Neural cell (in vitro differentiated cells): ENCODE data around the gene PPFIBP1. TPM values are rescaled to one million over a fixed set of nuclear protein-coding genes. Genes with fewer than 3 reads are reported as not detected.
"Not testable (repeated sequence)": the region's sequence is repeated elsewhere in the genome, so short reads cannot be mapped to it uniquely, and the experiment has no call there.

ENCODE experiments used
- H2AFZ ChIP-seq: fragments of 200-600, 300-800 bp; sonication (generic), shearing (Covaris generic); 2 replicates; pipeline ENCODE4 v1.6.0; 2014; ENCODE audit warnings: low read depth, mild to moderate bottlenecking, antibody characterized with exemption, low read length, moderate library complexity
- H3F3A ChIP-seq: fragments of 200-600 bp; shearing (Covaris generic); 2 replicates; pipeline ENCODE4 v1.6.1; 2016; ENCODE audit warnings: mild to moderate bottlenecking, moderate library complexity, mixed read lengths, antibody characterized with exemption, low read length; ENCODE audit not compliant: insufficient read depth, poor library complexity, severe bottlenecking
- H3K27ac ChIP-seq: fragments of 200-600, 300-800 bp; sonication (generic), shearing (Covaris generic); 2 replicates; pipeline ENCODE4 v1.5.1; 2014; ENCODE audit warnings: mild to moderate bottlenecking, low read length, moderate library complexity
- H3K27me3 ChIP-seq: fragments of 300-800, 200-600 bp; sonication (generic), shearing (Covaris generic); 2 replicates; pipeline ENCODE4 v1.6.0; 2014; ENCODE audit warnings: mild to moderate bottlenecking, low read depth, low read length, moderate library complexity; ENCODE audit not compliant: insufficient read depth
- H3K36me3 ChIP-seq: fragments of 300-800, 200-600 bp; sonication (generic), shearing (Covaris generic); 2 replicates; pipeline ENCODE4 v1.5.1; 2014; ENCODE audit warnings: mild to moderate bottlenecking, antibody characterized with exemption, low read length, moderate library complexity; ENCODE audit not compliant: insufficient read depth
- H3K4me2 ChIP-seq: fragments of 300-800, 200-600 bp; sonication (generic), shearing (Covaris generic); 2 replicates; pipeline ENCODE4 v1.6.0; 2014; ENCODE audit warnings: mild to moderate bottlenecking, low read length
- H3K4me3 ChIP-seq: fragments of 300-800, 200-600 bp; sonication (generic), shearing (Covaris generic); 2 replicates; pipeline ENCODE4 v1.5.1; 2014; ENCODE audit warnings: mild to moderate bottlenecking, low read length, moderate library complexity
- H3K79me2 ChIP-seq: fragments of 200-600 bp; shearing (Covaris generic); replicated peaks from 2 replicates; pipeline ENCODE4 v1.6.0; 2014; ENCODE audit warnings: mild to moderate bottlenecking, low read length, moderate library complexity; ENCODE audit not compliant: insufficient read depth
- H3K9ac ChIP-seq: fragments of 300-800, 200-600 bp; sonication (generic), shearing (Covaris generic); 2 replicates; pipeline ENCODE4 v1.6.1; 2016; ENCODE audit warnings: mild to moderate bottlenecking, low read length, mixed read lengths
- H3K9me2 ChIP-seq: fragments of 200-600 bp; shearing (Covaris generic); 2 replicates; pipeline ENCODE4 v1.6.1; 2016; ENCODE audit warnings: mild to moderate bottlenecking, low read length, mixed read lengths; ENCODE audit not compliant: insufficient read depth
- H3K9me3 ChIP-seq: fragments of 200-600, 300-800 bp; sonication (generic), shearing (Covaris generic); 2 replicates; pipeline ENCODE4 v1.6.1; 2016; ENCODE audit warnings: mild to moderate bottlenecking, mixed run types, low read length, moderate library complexity, mixed read lengths
- H4K20me1 ChIP-seq: fragments of 200-600 bp; shearing (Covaris generic); 2 replicates; pipeline ENCODE4 v1.6.1; 2016; ENCODE audit warnings: mild to moderate bottlenecking, mixed run types; ENCODE audit not compliant: insufficient read depth
- EP300 ChIP-seq: fragments of 450-650 bp; conservative IDR thresholded peaks from 2 replicates; pipeline ENCODE4 v1.6.1; 2014; ENCODE audit warnings: antibody characterized with exemption, mild to moderate bottlenecking, moderate library complexity; ENCODE audit not compliant: poor library complexity, severe bottlenecking
- MXI1 ChIP-seq: fragments of 450-650 bp; conservative IDR thresholded peaks from 2 replicates; pipeline ENCODE4 v1.6.1; 2014; ENCODE audit warnings: antibody characterized with exemption, mild to moderate bottlenecking; ENCODE audit not compliant: poor library complexity, severe bottlenecking
- POLR2AphosphoS5 ChIP-seq: IDR thresholded peaks from 2 replicates; pipeline ENCODE4 v1.6.1; 2012
- RAD21 ChIP-seq: fragments of 450-650 bp; conservative IDR thresholded peaks from 2 replicates; pipeline ENCODE4 v1.6.1; 2014; ENCODE audit warnings: antibody characterized with exemption, mild to moderate bottlenecking, moderate library complexity
- SMC3 ChIP-seq: fragments of 450-650 bp; conservative IDR thresholded peaks from 2 replicates; pipeline ENCODE4 v1.6.1; 2014; ENCODE audit warnings: antibody characterized with exemption, mild to moderate bottlenecking, moderate library complexity; ENCODE audit not compliant: poor library complexity
- polyA plus RNA-seq: library from polyadenylated mRNA; depleted of rRNA; stranded (reverse); fragments of >200 nt; gene quantifications from 2 replicates; pipeline ENCODE4 v1.2.3, GENCODE V29; 2014
- TF ChIP-seq, protein P1 (sequence below): fragments of 450-650 bp; IDR thresholded peaks from 2 replicates; pipeline ENCODE4 v1.5.1; 2014; ENCODE audit warnings: antibody characterized with exemption, mild to moderate bottlenecking, moderate library complexity; ENCODE audit not compliant: poor library complexity, severe bottlenecking
- TF ChIP-seq, protein P2 (sequence below): IDR thresholded peaks from 2 replicates; pipeline ENCODE4 v1.6.1; 2012; ENCODE audit warnings: borderline replicate concordance

Gene PPFIBP1
- polyA plus RNA-seq, 1 donor from 2014 or later = 30.2 TPM

DNA sequence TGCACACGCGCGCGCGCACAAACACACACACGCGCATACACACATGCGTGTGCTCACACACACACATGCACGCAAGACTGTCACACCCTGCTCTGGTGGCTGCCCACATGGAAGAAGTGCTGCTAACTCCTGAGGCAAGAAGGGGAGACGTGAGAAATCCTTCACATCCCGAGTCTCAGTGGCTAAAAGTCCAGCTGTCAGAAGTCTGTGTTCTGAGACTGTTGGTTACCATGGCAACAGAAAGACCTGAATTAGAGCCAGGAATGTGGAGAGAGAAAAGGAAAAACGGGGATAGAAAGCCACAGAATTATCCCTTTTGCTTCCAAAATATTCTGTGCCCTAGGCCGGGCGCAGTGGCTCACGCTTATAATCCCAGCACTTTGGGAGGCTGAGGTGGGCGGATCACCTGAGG is 71.2 kb downstream of the PPFIBP1 start:
- no peak overlapping the region for H3K27ac ChIP-seq
- no peaks in the 10 kb centered on the region for H3K36me3 ChIP-seq
- H2AFZ ChIP-seq = no peak overlapping the region
- H3K27me3 ChIP-seq = no peaks in the 10 kb centered on the region
- H3K4me2 ChIP-seq = no peak overlapping the region
- no peaks in the 10 kb centered on the region for H3K9me2 ChIP-seq
- no peak overlapping the region for H3K4me3 ChIP-seq
- no peaks in the 10 kb centered on the region for H3K9me3 ChIP-seq
- H3K9ac ChIP-seq = no peak overlapping the region
- TF ChIP-seq, protein P1, sequence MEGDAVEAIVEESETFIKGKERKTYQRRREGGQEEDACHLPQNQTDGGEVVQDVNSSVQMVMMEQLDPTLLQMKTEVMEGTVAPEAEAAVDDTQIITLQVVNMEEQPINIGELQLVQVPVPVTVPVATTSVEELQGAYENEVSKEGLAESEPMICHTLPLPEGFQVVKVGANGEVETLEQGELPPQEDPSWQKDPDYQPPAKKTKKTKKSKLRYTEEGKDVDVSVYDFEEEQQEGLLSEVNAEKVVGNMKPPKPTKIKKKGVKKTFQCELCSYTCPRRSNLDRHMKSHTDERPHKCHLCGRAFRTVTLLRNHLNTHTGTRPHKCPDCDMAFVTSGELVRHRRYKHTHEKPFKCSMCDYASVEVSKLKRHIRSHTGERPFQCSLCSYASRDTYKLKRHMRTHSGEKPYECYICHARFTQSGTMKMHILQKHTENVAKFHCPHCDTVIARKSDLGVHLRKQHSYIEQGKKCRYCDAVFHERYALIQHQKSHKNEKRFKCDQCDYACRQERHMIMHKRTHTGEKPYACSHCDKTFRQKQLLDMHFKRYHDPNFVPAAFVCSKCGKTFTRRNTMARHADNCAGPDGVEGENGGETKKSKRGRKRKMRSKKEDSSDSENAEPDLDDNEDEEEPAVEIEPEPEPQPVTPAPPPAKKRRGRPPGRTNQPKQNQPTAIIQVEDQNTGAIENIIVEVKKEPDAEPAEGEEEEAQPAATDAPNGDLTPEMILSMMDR = no peak
- TF ChIP-seq MXI1 (peak; percentile 26), POLR2AphosphoS5 (no peak), SMC3 (no peak), RAD21 (no peak), EP300 (no peak)
- TF ChIP-seq, protein P2, sequence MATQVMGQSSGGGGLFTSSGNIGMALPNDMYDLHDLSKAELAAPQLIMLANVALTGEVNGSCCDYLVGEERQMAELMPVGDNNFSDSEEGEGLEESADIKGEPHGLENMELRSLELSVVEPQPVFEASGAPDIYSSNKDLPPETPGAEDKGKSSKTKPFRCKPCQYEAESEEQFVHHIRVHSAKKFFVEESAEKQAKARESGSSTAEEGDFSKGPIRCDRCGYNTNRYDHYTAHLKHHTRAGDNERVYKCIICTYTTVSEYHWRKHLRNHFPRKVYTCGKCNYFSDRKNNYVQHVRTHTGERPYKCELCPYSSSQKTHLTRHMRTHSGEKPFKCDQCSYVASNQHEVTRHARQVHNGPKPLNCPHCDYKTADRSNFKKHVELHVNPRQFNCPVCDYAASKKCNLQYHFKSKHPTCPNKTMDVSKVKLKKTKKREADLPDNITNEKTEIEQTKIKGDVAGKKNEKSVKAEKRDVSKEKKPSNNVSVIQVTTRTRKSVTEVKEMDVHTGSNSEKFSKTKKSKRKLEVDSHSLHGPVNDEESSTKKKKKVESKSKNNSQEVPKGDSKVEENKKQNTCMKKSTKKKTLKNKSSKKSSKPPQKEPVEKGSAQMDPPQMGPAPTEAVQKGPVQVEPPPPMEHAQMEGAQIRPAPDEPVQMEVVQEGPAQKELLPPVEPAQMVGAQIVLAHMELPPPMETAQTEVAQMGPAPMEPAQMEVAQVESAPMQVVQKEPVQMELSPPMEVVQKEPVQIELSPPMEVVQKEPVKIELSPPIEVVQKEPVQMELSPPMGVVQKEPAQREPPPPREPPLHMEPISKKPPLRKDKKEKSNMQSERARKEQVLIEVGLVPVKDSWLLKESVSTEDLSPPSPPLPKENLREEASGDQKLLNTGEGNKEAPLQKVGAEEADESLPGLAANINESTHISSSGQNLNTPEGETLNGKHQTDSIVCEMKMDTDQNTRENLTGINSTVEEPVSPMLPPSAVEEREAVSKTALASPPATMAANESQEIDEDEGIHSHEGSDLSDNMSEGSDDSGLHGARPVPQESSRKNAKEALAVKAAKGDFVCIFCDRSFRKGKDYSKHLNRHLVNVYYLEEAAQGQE = no peak
- H4K20me1 ChIP-seq = no peaks in the 10 kb centered on the region
- H3K79me2 ChIP-seq = no peaks in the 10 kb centered on the region
- no peaks in the 10 kb centered on the region for H3F3A ChIP-seq

DNA sequence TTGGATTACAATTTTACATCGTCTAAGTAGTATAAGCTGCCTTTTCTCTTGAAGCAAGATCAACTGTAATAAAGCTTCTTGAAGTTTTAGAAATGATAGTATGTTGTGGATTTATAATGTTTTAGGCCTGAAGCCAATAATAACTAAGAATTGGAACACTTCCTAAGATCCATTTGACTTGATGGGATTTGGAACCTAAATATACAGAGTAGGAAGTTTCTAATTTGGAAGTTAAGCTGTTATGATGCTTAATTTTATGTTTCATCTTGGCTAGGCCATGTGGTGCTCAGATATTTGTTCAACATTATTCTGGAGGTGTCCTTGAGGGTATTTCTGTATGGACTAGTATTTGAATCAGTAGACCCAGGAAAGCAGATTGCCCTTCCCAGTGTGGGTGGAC is 74.9 kb downstream of the PPFIBP1 start:
- H3F3A ChIP-seq, H3K79me2 ChIP-seq, H3K4me3 ChIP-seq, H2AFZ ChIP-seq, H3K27me3 ChIP-seq, H3K27ac ChIP-seq, H3K9ac ChIP-seq, H4K20me1 ChIP-seq, H3K4me2 ChIP-seq, H3K9me2 ChIP-seq, H3K36me3 ChIP-seq, H3K9me3 ChIP-seq: not testable (repeated sequence)

DNA sequence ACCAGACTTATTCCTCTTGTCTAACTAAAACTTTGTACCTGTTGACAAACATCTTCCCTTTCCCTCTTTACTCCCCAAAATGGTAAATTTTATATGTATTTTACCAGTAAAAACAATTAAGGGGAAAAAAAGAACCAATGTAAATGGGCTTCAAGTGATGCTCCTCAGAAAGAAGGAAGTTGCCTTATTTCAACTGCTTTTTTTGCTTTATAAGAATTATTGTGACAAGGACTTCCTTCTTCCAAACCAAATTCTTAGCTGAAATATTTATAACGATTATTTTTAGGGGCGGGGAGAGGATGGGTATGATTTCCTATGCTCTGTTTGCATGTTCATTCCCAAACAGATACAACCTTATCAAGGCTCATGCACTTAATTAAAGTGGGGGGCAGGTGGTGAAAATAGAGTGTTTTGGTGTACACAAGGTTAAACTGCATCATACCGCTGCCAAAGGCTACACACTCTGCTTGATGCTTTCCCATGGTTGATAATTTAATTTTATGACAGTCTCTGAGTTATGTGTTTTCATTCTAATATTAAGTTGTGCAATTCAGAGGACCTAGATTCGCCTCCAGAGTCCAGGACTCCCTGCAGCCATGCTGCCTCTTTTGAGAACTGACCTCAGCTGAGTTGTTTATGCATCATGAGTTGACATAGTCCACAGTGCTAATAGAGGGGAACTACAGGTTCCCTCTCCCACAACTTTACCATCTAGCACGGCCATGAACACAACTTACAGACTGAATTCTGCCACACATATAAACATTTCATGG is 77.2 kb downstream of the PPFIBP1 start:
- not testable (repeated sequence) for H3K27ac ChIP-seq, H4K20me1 ChIP-seq, H3K27me3 ChIP-seq, H3K9me2 ChIP-seq, H3F3A ChIP-seq, H3K4me2 ChIP-seq, H3K4me3 ChIP-seq, H3K36me3 ChIP-seq, H3K9me3 ChIP-seq, H2AFZ ChIP-seq, H3K79me2 ChIP-seq, H3K9ac ChIP-seq
